Cerebellar nuclear complex (tissue), 1 donor: ENCODE results near the gene DENND2A.
"Not testable (repeated sequence)": the region's sequence is repeated elsewhere in the genome, so short reads cannot be mapped to it uniquely, and the experiment has no call there.

ENCODE experiments used
- DNase-seq, 2 experiments: peaks; one replicate each; lab custom pipeline; 2025; lab: John Stamatoyannopoulos, UW

DENND2A gene

GRCh38 chr7:140587243-140587642 lies 53.4 kb downstream of the DENND2A start:
- no peak for DNase-seq

GRCh38 chr7:140586516-140586915 lies 54.1 kb downstream of the DENND2A start:
- DNase-seq = no peak

- DNase-seq = no peak
Measured at GRCh38 chr7:140585333-140585732, 55.3 kb downstream of the DENND2A start.

- DNase-seq = no peak
Measured at GRCh38 chr7:140584195-140584851, 56.3 kb downstream of the DENND2A start.

- DNase-seq = no peak
Measured at GRCh38 chr7:140581411-140581810, 59.2 kb downstream of the DENND2A start.

GRCh38 chr7:140577651-140578050 lies 63.0 kb downstream of the DENND2A start:
- DNase-seq = no peak

- no peak for DNase-seq
Measured at GRCh38 chr7:140576589-140576988, 64.0 kb downstream of the DENND2A start.

- DNase-seq = no peak
Measured at GRCh38 chr7:140571538-140572122, 69.0 kb downstream of the DENND2A start.

GRCh38 chr7:140570120-140570519 lies 70.5 kb downstream of the DENND2A start:
- no peak for DNase-seq

- no peak for DNase-seq
Measured at GRCh38 chr7:140568021-140568813, 72.4 kb downstream of the DENND2A start.

GRCh38 chr7:140566186-140566585 lies 74.4 kb downstream of the DENND2A start:
- not testable (repeated sequence) for DNase-seq

GRCh38 chr7:140565761-140566160 lies 74.9 kb downstream of the DENND2A start:
- not testable (repeated sequence) for DNase-seq

- DNase-seq = no peak
Measured at GRCh38 chr7:140564643-140565042, 76.0 kb downstream of the DENND2A start.

- DNase-seq = no peak
Measured at GRCh38 chr7:140562926-140563481, 77.6 kb downstream of the DENND2A start.

- DNase-seq = no peak
Measured at GRCh38 chr7:140559410-140559809, 81.2 kb downstream of the DENND2A start.

GRCh38 chr7:140557809-140558518 lies 82.6 kb downstream of the DENND2A start:
- no peak for DNase-seq

GRCh38 chr7:140557069-140557468 lies 83.5 kb downstream of the DENND2A start:
- DNase-seq = no peak

- not testable (repeated sequence) for DNase-seq
Measured at GRCh38 chr7:140553236-140553635, 87.4 kb downstream of the DENND2A start.

- no peak for DNase-seq
Measured at GRCh38 chr7:140552240-140552679, 88.4 kb downstream of the DENND2A start.

GRCh38 chr7:140551355-140552239 lies 89.0 kb downstream of the DENND2A start:
- no peak for DNase-seq

- no peak for DNase-seq
Measured at GRCh38 chr7:140546947-140547346, 93.7 kb downstream of the DENND2A start.
